ENCODE measurements around the gene PTPRN2.

The PTPRN2 gene

DNA sequence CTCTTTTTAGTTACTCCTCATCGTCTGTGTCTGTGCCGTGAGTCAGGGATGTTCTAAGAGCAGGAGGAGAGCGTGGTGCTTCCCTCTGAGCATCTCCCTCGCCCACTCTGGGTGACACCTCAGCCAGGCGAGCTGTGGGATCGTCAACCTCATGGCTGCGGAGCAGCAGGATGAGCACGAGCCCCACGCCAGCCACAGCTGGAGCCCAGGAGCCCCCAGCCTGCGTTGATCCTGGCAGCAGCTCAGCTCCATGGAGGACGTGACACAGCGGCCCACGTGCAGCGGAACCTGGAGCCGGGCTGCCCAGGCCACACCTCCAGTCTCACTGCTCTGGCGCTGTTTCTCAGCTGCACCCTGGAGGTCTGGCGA is 512.0 kb downstream of the PTPRN2 start:
- DNase-seq = no peak

DNA sequence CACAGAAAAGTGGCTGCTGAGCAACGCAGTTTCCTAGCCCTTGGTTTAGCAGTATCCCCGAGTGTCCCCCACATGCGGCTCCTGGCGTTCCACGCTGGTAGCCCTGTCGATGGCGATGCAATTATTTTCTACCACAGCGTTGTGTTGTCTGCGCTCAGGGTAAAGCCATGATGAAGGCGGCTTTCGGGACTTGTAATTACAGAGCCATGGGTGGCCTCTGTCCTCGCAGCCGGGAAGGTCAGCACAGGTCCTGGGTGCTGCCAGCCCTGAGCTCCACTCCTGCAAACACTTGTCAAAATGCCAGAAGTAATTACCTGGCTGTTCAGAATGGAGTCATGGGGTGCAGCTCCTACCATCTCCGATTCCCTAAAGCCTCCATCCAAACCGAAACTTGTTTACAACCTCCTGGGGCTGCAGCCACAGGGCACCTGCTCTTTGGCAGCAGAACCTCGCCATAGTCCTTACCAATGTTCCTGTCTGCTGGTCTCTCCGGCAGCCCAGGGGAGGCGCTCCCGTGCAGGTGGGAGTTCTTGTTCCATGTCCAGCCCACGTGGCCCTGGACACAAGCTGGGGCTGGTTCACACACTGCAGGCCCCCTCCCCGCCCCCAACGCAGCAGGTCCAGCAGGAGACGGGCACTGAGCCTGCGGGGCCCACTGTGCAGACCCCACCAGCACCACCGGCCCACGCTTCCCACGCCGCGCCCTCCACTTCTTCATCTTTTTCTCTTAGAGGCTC is 512.6 kb downstream of the PTPRN2 start:
- no peak for DNase-seq

DNA sequence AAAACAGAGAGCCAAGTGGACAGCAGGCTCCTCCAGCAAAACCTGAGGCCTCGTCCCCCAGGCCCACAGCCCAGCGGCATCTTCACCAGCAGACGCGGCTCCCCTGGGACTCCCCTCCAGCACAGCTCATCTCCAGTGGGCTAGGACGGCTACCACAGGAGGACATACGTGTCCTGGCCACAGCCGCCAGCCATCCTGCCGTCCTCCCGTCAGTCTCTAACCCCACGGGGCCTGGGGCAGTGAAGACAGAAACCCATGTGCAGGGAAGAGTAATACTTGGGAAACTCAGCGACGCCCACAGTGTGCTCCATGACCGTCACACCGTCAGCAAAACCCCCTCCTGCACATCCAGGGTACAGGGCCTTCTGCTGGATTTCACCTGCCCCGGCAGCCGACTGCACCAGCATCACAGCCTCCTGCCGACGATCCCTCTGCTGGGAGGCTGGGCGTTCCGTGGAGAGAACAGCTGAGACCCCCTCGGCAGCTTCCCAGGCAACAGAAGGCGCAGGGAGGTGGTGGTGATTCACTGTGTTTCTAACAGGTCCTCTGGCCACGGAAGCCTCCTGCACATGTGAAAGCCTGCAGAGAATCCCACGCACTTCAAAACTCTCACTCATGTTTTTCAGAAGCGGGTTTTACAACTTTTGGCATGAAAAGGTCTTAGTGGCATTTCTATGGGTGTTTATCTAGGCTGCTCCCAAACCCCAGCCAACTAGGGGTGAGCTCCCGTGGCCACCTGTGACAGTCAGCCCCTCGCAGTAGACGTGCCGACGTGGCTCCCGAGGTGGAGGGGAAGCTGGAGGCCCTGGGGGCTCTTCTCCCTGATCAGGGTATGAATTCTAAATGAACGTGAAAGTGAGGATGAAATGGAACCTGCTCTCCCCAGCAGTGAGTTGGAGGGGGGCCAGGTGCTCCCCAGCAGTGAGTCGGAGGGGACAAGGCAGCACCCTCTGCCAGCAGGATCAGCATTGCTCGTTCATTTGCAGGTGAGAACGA is 513.5 kb downstream of the PTPRN2 start:
- DNase-seq = no peak

DNA sequence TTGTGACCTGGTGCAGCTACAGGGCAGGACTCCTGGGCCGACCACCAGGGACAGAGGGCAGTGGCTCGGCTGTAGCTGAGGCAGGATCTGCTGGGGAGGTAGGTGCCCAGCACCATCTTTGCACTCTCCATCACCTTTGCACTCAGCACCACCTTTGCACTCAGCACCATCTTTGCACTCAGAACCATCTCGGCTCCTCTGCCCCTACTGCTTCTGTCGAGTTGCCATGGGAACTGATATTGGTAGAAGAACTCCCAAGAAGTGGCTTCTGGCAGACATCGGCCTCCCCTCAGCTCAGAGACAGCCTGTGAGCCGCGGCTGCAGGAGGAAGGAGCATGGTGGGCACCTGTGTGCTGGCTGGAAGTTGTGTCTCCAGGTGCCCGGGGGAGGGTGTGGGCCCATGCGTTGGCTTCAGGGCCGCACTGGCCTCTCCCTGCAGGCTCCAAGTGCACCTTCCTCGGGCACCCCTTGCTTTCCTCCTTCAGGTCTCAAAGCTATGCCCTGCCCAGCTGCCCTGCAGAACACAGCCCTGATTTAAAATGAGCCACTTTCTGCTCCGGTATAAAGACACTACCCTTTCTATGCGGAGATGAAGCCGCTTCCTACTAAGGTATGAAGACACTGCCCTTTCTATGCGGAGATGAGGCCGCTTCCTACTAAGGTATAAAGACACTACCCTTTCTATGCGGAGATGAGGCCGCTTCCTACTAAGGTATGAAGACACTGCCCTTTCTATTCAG is 514.5 kb downstream of the PTPRN2 start:
- DNase-seq = no peak

DNA sequence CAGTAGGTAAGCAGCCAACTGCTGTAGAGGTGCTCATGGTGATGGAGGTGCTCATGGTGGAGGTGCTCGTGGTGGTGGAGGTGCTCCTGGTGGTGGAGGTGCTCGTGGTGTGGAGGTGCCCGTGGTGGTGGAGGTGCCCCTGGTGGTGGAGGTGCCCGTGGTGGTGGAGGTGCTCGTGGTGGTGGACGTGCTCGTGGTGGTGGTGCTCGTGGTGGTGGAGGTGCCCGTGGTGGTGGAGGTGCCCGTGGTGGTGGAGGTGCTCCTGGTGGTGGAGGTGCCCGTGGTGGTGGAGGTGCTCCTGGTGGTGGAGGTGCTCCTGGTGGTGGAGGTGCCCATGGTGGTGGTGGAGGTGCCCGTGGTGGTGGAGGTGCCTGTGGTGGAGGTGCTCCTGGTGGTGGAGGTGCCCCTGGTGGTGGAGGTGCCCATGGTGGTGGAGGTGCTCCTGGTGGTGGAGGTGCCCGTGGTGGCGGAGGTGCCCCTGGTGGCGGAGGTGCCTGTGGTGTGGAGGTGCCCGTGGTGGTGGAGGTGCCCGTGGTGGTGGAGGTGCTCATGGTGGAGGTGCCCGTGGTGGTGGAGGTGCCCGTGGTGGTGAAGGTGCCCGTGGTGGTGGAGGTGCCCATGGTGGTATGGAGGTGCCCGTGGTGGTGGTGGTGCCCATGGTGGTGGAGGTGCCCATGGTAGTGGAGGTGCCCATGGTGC is 517.3 kb downstream of the PTPRN2 start:
- no peak for DNase-seq

DNA sequence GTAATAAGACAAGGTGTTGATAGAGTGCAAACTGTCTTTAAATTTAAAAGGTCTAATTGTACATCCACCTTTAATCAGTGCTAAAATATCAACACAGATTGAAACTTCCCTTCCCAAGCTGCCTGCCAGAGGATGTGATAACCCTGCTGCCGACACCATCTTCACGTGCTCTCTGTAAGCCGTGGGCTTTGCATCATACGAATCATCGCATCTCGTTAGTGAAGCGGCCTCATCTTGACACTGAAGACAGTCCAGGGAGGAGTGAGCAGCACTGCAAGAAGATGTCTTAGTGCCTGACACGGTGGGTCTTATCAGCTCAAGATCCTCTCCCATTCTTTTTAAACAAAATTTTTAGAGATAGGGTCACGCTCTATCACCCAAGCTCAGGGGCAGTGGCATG is 518.8 kb downstream of the PTPRN2 start:
- DNase-seq = no peak

DNA sequence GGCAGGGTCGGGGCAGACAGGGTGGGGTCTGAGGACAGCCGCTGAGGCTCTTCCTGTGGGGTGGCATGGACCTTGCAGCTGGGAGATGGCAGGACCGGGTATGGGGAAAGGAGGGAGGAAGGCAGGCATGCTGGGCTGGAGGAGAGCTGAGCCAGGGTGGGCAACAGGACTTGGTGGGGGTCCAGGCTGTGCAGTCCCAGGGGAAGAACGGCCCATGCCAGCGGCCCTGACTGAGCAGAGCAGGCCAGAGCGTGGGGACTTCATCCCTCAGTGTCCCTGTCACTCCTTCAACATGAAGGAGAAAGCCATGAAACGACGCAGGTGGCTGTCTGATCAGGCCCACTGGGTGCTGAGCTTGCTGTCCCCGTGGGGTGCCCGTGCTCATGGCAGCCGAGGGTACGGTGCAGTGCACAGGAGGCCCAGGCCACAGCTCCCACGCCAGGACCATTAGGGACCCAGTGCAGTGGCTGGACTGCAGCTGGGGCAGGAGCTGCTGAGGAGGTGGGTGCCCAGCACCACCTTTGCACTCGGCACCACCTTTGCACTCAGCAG is 519.6 kb downstream of the PTPRN2 start:
- DNase-seq = no peak

DNA sequence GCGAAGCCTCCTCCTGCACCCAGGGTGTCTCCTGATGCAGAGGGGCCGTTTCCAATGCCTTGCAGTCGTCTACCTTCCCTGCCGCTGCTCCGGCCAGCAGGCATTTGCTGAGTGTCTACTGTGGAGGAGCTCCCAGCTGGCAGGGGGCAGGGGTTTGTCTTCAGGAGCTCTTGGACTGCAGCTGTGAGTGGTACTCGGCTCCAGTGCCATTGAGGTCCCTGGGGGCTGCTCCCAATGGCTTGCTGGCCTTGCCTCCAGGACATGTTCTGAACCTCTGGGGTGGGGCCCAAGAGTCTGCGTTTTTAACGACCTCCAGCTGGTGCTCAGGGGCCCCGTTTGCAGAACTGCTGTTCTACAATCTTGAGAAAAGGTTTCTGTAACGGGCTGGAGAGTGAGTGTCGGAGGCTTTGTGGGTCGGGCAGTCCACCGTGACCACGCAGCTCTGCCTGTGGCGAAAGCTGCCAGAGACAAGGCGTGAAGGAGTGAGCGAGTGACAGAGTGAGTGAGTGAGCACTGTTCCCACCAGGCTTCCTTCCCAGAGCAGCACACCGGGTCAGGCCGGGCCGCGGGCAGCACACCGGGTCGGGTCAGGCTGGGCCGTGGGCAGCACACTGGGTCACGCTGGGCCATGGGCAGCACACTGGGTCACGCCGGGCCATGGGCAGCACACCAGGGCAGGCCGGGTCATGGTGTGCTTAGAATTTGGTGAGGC is 520.2 kb downstream of the PTPRN2 start:
- DNase-seq = no peak

DNA sequence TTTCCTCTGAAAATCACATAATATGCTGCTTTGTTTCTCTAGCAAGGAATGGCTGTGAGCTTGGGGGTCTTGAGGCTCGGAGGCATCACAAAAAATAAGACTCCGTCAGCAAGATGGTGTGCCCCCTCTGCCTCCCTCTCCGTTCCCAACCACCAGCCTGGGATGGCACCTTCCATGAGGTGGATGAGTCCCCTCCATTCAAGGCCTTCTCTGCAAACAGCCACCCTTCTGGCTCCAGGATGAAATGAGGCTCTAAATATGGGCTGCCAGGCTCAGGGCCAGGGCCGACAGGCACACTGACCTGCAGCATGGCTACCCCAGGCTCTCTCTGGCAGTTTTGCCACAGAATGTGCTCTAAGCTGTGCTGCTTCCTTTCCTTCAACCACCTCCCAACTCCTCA is 521.5 kb downstream of the PTPRN2 start:
- DNase-seq = no peak

DNA sequence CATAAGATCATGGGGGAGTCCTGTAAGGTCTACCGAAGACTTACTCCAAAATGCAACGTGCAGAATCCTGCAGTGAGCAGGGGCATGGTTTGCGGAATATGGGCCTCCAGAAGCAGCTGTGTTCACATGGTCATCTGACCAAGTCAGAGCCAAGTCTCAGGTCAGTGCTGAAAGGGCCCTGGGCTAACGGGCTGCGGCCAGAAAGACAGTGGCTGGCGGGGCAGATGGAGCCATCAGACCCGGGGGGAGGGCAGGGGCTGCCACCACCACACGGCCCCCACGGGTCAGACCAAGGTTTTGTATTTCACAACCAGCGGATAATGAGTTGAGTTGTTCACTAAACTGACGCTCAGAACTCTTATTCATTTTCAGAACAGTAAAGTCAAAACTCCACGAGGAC is 522.3 kb downstream of the PTPRN2 start:
- no peak for DNase-seq

DNA sequence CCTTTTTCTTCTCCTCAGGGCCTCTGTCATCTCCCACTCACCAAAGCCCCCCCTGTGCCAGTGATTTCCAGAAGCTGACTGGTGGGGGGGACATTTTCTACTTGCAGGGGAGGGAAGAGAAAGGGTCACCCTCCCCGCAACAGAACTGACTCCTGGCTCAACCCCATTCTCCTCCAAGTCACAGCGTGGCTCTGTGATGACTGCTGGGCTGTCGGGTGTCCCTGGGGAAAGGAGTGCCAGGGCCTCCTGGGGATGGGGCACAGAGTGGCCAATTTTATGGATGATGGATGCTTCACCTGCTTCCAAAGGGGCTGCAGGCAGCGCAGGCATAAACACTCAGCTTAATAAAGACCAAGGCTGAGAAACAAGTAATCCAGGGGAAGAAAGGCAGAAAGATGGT is 523.0 kb downstream of the PTPRN2 start:
- DNase-seq = no peak

DNA sequence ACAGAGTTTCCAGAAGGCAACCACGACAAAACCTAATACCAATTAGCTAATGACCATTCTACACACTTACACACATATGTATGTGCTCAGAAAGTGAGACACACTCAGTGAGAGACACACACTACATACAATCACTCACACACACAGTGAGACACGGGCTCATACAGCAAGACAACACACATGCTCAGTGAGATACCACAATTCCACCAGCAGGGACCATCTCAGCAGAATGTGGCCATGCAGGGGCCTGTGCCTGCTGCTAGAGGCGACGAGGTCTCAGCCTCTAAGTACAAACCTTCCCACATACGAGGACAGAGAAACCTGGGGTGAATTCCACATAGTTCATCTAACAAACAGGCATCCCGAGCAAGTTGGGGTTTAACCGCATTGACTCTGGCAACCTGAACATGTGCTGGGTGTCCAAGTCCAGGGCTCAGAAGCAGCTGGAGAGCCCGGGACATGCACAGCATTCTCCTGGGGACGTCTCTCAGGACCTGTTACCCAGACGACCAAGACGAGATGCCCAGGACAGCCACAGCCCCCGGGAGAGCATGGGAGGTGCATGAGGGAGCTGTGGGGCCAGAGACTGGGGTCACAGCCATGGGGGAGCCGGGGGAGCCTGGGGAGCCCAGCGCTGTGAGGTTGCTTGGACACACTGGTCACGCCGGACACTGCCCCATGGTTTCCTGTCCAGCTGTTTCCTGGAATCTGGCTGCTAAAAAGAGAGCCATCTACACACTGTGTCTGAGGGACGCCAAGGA is 523.6 kb downstream of the PTPRN2 start:
- no peak for DNase-seq

DNA sequence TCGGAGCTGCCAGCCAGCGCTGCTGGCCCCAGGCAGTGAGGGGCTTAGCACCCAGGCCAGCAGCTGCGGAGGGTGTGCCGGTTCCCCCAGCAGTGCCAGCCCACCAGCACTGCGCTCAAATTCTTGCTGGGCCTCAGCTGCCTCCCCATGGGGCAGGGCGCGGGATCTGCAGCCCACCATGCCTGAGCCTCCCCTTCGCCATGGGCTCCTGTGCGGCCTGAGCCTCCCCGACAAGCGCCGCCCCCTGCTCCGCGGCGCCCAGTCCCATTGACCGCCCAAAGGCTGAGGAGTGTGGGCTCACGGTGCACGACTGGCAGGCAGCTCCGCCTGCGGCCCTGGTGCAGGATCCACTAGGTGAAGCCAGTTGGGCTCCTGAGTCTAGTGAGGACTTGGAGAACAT is 525.0 kb downstream of the PTPRN2 start:
- no peak for DNase-seq

DNA sequence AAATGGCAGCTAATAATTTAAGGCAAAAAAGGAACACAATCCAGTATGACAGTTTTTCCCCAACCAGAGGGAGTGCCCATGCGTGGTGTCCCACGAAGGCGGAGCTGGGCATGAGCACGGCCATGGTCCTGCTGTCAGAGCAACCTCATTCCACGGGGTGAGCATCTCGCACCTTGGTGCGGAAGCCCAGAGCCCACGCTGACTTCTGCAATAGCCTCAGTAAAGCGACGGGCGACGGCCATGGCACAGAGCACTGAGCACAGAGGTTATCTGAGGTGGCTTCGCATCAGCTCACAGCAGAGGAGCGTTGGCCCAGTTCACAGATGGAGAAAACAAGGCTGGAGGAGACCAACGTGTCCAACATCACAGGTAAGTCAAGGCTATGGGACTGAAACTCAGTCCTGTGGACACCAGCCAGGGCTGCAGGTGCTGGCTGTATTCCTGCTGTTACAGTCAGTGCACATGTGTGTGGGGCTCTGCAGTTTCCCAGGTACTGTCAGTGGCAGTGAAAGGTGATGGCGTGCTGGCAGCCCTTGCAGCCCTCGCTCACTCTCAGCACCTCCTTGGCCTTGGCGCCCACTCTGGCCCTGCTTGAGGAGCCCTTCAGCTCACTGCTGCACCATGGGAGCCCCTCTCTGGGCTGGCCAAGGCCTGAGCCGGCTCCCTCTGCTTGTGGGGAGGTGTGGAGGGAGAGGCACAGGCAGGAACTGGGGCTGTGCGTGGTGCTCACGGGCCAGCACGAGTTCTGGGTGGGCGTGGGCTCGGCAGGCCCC is 525.6 kb downstream of the PTPRN2 start:
- DNase-seq = no peak

DNA sequence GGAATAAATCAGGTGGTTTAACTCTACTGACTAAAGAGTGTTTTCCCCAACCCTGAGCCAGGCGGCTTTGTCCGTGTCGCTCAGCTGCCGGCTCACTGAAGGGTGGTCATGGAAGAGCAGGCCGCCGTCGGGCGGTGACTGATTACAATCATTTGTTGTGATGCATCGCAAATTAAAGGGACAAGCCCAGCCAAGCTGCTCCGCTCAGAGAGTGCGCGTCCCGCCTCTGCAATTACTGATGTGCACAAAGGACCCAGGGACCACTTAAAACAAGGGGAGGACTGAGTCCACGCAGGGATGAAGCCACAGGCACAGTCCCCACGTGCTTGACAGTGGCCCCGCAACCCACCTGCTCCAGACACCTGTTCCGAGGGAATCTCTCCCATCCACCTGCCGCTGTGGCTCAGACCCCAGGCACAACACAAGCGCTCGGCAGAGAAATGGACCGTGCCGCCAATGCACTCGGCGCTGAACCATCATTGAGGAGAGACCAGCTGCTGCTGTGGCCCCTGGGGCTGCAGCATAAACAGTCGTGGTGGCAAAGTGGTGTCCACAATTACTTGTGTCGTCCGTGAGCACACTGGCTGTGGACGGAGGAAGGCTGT is 526.5 kb downstream of the PTPRN2 start:
- no peak for DNase-seq

DNA sequence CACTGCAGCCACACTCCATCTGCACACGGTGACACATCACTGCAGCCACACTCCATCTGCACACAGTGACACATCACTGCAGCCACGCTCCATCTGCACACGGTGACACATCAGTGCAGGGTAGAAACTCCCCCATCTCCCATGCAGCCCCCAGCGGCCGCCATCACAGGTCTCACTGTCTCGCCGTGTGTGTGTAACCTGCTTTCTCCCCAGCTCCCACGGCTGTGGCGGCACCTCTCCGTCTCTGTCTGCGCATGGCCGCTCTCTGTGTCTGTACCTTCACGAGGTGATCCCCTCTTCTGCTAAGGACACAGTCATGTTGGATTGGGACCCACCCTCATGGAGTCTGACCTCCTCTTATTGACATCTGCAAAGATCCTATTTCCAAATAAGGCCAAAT is 527.4 kb downstream of the PTPRN2 start:
- DNase-seq = no peak

DNA sequence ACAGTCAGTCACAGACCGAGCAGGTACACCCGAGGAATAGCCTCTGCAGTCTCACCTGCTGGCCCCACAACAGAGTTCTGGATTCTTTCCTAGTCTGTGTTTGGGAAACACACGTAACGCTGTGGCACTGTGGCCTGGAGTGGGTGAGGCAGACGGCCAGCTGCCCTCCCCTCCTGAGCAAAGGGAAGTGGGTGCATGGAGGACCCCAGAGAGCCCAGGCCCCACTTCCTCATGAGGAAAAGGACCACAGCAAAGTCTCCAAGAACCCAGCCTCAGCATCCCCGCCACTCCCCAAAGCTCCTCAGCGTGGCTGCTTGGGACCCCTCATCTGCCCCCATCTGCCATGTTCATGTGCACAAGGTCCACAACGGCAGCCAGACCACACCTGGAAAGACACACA is 530.2 kb downstream of the PTPRN2 start:
- no peak for DNase-seq

DNA sequence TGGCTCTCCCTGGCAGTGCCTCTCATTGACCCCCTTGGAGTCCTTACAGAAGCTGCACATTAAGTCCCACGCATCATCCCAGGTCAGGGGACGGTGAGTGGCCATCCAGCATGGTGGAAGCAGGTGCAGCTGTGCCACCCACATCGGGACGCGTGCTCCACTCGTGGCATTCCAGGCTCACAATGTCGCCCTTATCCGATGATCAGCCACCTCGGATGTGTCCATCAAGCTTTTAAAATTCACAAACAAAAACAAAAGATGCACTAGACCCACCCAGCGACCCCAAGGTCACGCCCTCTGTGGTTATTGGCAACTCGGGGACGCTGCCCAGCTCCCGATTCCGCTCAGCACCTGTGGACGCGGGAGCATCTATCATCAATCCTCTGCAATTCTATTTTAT is 530.9 kb downstream of the PTPRN2 start:
- no peak for DNase-seq

DNA sequence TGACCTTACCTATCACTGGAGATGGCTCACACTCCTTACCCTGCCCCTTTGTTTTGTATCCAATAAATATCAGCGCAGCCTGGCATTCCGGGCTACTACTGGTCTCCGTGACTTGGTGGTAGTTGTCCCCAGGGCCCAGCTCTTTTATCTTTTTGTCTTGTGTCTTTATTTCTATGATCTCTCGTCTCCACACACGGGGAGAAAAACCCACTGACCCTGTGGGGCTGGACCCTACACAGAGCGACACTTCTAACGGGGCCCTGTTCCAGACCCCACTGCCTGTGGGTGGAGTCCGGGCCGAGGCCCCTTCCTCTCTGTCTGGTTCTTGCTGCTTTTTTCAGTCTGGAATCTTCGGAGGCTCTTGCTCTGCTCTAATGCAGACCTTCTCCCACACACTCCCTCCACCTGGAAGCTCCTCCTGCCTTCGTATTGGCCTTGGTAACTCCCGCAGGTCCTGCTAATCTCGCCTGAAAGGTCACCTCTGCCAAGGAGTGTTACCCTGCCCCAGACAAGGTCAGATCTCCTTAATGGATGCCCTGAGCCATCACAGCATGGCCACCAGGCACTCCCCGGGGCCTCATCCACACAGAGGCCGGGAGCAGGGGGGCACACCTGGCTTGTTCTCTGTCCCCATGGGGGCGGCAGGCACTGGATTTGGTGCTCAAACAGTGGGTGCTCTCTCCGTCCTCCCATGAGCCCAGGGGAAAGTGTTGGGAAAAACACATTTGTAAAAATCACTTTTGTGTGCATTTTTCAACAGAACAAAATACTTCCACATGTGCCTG is 531.7 kb downstream of the PTPRN2 start:
- DNase-seq = no peak
